Measurements from ENCODE around the gene TMEM62. TPM values are rescaled to one million over a fixed set of nuclear protein-coding genes. Genes with fewer than 3 reads are reported as not detected.

The TMEM62 gene
- total and polyA plus RNA-seq, 9 of the 15 experiments (the other 6 are each of a cell fraction or from before 2014, with no cell fraction given) = 4.4 to 16.6 (median 11.1) TPM

GRCh38 chr15:43230640-43231115 is 97.3 kb downstream of the TMEM62 start (continued):
- TF ChIP-seq MAZ (CRISPR knock-in tag; conservative IDR thresholded peaks at IDR 0.05 in 1 of 2, IDR thresholded peaks at IDR 0.05 in 1 of 2) (peak in 1 of 2 experiments; percentile 50; a peak in 1 of 4 replicates), ZNF766 (CRISPR knock-in tag; conservative IDR thresholded peaks at IDR 0.05) (0 out of 2 replicates have a peak, but pooled peaks have one; percentile 34), JUN (IDR thresholded peaks at IDR 0.05; ENCODE audit: borderline replicate concordance, low read depth, low read length) (peak; percentile 20; the same call in 1 of the 2 replicates), JUN (CRISPR knock-in tag; IDR thresholded peaks at IDR 0.05; ENCODE audit: borderline replicate concordance) (no peak), NR2C1 (IDR thresholded peaks at IDR 0.05) (no peak; the same call in 1 of the 2 replicates), NR2C1 (tag; IDR thresholded peaks at IDR 0.05) (peak; percentile 51; the same call in 1 of the 2 replicates), HDAC1 (IDR thresholded peaks at IDR 0.05) (peak in 1 of 2 experiments; percentile 56; a peak in 1 of 4 replicates), NR3C1 (CRISPR knock-in tag; IDR thresholded peaks at IDR 0.05) (no peak), ZEB2 (IDR thresholded peaks at IDR 0.05) (no peak), RAD51 (IDR thresholded peaks at IDR 0.05; ENCODE audit: borderline replicate concordance, low read depth) (peak; percentile 12; the same call in 1 of the 2 replicates), HDAC2 (IDR thresholded peaks at IDR 0.05) (peak; percentile 84), TAF9B (IDR thresholded peaks at IDR 0.05; ENCODE audit: partially characterized antibody) (peak; percentile 34), NFIC (IDR thresholded peaks at IDR 0.05) (peak; percentile 45; the same call in 1 of the 2 replicates), NFE2L1 (tag; IDR thresholded peaks at IDR 0.05; ENCODE audit: borderline replicate concordance, low read depth) (peak; percentile 84), MAFG (tag; conservative IDR thresholded peaks at IDR 0.05) (peak; percentile 97), ARID1B (IDR thresholded peaks at IDR 0.05) (peak; percentile 91), KDM5B (IDR thresholded peaks at IDR 0.05; ENCODE audit: insufficient replicate concordance, low read depth, low read length) (no peak), EGR1 (conservative IDR thresholded peaks at IDR 0.05) (no peak), POLR2A (conservative IDR thresholded peaks at IDR 0.05) (no peak), CTCF (IDR thresholded peaks at IDR 0.05 in 2 of 3, conservative IDR thresholded peaks at IDR 0.05 in 1 of 3; ENCODE audit: insufficient read depth in 2 of 3, low read depth in 1 of 3, low read length in 3 of 3) (no peak)
- TF ChIP-seq, protein P1, sequence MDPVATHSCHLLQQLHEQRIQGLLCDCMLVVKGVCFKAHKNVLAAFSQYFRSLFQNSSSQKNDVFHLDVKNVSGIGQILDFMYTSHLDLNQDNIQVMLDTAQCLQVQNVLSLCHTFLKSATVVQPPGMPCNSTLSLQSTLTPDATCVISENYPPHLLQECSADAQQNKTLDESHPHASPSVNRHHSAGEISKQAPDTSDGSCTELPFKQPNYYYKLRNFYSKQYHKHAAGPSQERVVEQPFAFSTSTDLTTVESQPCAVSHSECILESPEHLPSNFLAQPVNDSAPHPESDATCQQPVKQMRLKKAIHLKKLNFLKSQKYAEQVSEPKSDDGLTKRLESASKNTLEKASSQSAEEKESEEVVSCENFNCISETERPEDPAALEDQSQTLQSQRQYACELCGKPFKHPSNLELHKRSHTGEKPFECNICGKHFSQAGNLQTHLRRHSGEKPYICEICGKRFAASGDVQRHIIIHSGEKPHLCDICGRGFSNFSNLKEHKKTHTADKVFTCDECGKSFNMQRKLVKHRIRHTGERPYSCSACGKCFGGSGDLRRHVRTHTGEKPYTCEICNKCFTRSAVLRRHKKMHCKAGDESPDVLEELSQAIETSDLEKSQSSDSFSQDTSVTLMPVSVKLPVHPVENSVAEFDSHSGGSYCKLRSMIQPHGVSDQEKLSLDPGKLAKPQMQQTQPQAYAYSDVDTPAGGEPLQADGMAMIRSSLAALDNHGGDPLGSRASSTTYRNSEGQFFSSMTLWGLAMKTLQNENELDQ (CRISPR knock-in tag; IDR thresholded peaks at IDR 0.05; ENCODE audit: borderline replicate concordance) = no peak
- TF ChIP-seq, protein P2, sequence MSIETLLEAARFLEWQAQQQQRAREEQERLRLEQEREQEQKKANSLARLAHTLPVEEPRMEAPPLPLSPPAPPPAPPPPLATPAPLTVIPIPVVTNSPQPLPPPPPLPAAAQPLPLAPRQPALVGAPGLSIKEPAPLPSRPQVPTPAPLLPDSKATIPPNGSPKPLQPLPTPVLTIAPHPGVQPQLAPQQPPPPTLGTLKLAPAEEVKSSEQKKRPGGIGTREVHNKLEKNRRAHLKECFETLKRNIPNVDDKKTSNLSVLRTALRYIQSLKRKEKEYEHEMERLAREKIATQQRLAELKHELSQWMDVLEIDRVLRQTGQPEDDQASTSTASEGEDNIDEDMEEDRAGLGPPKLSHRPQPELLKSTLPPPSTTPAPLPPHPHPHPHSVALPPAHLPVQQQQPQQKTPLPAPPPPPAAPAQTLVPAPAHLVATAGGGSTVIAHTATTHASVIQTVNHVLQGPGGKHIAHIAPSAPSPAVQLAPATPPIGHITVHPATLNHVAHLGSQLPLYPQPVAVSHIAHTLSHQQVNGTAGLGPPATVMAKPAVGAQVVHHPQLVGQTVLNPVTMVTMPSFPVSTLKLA (conservative IDR thresholded peaks at IDR 0.05) = peak in 1 of 2 experiments; percentile 49; a peak in 2 of 4 replicates
- TF ChIP-seq, protein P3, sequence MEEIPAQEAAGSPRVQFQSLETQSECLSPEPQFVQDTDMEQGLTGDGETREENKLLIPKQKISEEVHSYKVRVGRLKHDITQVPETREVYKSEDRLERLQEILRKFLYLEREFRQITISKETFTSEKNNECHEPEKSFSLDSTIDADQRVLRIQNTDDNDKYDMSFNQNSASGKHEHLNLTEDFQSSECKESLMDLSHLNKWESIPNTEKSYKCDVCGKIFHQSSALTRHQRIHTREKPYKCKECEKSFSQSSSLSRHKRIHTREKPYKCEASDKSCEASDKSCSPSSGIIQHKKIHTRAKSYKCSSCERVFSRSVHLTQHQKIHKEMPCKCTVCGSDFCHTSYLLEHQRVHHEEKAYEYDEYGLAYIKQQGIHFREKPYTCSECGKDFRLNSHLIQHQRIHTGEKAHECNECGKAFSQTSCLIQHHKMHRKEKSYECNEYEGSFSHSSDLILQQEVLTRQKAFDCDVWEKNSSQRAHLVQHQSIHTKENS (CRISPR knock-in tag; IDR thresholded peaks at IDR 0.05) = no peak

Data from K562 (cell line).